ENCODE results near the gene PTTG1IP.

PTTG1IP gene

DNA sequence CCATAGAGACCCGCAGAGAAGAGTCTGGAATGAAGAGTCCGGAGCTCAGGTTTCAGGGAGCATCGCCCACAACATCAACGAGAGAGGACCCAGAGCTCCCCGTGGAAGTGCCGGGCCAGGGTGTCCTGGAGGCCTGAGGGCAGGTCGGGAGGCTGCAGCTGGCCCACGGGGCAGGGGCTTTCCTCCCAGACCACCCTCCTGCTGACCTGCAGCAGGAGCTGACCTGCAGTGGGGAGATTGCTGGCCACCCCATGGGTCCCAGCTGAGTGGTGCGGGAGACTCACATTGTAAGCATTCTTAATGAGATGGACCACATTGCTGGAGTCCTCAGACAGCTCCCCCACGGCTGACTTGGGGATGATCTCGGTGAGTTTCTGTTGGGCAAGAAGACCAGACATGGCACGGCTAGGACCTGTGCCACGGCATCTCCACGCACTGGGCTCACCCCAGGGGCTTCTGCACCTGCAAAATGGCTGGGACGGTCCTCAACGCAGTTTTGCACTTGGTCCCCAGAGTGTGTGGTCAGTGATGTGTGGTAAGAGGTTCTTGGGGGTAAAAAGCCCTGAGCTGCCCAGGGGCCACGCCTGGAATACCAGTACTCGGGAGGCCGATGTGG, 21.3 kb upstream of the PTTG1IP start:
- no peak for FAIRE-seq

DNA sequence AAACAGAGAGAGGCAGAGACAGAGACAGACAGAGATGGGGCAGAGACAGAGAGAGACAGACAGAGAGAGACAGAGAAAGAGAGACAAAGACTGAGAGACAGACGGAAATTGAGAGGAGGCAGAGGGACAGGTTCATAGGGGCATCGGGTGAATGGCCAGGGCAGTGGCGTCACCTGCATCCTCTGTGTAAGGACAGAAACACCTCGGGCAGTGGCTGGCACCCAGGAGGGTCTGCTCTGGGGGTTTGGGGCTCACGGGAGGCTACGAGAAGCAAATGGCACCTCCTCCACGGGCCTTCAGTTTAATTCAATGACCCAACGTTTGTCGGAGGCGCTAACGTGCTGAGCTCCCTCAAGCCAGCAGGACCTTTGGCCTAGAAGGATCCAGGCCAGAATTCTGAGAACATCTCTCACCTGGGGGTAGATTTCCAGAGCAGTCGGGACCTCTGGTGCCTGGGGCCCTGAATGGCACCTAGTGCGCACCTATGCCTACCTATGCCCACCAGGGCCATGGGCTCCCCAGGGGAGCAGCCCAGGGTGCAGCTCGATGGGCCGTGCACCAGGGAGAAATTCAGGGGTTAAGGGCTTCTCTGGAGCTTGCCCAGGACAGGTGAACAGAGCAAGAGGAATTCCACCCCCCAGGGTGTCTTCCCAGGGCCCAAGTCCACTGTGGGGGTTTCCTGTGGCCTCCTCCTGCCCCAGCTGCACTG, 20.6 kb upstream of the PTTG1IP start:
- no peak for FAIRE-seq

DNA sequence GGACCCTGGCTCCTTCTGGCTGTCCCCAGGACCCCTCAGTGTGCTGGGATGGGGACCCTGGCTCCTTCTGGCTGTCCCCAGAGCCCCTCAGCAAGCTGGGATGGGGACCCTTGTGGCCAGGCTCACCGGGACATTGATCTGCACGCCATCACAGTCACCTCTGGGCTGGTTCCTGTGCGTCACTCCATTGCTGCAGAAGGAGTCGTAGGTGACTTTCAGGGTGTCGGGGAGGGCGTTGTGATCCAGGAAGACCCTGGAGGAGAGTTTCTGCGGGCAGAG, 19.7 kb upstream of the PTTG1IP start:
- no peak for FAIRE-seq

DNA sequence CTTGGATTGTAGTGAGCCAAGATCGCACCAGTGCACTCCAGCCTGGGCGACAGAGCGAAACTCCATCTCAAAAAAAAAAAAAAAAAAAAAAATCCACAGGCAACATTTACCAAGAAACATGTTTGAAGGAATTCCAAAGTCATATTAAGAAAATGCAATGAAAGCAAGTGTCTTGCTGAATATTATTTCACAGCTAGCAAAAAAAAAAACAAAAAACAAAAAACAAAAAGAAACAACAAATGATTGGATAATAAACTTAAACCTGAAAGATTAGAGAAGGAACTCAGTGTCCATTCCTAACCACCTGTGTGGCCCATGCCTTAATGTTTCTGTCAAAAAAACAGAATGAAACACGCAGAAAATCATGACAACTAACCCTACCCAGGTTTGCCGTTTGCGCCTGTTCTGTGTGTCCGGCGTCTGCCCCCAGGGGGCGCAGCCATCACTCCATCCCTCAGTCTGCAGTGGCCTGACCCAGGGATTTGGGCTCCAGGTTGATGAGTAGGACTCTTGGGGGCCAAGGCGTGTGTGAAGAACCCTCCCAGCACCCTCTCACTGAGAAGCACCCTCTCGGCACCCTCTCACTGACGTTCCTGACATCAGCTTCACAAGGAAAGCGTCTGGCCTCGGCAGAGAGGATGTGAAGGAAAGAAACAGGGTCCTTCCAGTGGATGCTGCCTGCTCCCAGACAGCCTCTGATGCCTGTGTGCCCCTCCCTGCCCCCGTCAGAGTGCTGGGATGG, 19.2 kb upstream of the PTTG1IP start:
- FAIRE-seq, result no peak

DNA sequence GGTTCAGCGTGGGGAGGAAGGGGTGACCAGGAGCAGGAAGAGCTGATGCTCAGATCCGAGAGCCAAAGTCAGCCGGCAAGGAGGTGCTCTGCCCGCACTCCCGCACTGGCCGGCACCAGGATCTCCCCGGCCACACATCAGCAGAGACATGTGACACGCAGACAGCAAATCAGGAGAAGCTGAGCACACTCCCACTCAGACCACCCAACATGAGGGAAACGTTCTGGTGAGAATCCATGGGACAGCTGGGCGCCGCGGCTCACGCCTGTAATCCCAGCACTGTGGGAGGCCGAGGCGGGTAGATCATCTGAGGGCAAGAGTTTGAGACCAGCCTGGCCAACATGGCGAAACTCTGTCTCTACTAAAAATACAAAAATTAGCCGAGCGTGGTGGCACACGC, 18.6 kb upstream of the PTTG1IP start:
- FAIRE-seq, result no peak

DNA sequence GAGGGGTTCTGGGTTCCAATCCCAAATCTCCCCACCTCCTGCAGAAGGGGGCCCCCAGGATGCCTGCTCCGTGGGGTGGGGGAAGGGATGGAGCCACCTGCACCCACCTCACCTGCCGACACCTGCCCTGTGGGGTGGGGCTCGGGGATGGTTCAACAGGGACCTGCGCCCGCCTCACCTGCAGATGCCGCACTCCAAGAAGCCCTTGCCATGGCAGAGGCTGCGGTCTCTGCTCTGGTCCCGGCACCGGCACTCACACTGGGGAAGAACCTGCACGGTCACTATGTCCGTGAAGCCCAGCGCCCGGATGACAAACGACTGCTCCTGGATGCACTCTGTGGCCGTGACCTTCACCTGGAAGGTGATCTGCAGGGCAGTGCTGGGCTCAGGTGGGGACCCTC, 18.1 kb upstream of the PTTG1IP start:
- no peak for FAIRE-seq

DNA sequence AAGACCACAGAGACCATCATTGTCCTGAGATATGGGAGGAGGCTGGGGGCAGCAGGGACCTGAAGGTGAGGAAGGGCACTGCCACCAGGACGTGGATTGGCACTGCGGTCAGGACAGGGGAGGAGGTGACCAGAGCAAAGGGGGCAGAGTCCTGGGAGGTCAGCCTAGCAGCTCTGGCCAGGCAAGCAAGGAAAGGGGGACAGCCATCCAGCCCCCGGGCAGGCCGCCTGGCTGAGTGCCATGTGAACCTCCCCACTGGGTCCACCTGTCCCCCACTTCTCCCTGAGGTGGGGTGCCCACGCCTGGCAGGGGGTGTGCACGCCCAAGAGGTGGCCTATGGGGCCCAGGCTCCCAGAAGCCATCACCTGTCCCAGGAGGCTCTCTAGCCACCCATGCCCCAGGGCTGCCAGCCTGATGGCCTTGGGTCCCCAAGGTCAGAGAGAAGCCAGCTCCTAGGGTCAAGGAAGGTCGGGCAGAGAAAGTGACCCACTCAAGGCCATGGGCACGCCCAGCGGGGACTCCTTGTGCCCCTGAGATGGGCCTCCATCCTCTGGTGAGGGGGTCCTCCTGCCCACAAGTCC, 17.6 kb upstream of the PTTG1IP start:
- FAIRE-seq, result no peak

DNA sequence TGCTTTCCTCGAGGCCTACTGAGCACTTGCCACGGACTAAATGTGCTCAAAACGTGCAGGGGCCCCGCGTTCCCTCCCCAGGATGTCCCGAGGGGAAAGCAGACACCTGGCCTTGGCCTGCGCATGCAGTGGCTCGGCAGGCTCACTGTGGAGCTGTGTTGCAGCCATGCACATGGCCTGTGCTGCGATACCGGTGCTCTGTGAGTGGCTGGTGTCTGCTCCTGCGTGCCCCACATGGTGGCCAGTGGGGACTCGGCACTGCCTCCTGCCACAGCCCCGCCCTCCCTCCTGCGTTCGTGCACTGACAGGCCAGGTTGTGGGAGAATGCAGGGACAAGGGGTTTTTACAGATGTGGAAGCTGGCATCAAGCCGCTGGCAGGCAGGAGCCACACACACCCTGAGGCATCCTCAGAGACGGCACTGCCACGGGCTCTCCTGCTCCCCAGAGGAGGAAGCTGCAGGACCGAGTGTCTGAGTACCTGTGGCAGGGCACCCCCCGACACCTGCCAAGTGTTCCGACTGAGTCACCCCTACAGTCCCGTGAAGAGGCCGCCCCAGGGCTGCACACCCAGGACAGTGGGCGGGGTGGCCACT, 16.9 kb upstream of the PTTG1IP start:
- FAIRE-seq, result no peak

DNA sequence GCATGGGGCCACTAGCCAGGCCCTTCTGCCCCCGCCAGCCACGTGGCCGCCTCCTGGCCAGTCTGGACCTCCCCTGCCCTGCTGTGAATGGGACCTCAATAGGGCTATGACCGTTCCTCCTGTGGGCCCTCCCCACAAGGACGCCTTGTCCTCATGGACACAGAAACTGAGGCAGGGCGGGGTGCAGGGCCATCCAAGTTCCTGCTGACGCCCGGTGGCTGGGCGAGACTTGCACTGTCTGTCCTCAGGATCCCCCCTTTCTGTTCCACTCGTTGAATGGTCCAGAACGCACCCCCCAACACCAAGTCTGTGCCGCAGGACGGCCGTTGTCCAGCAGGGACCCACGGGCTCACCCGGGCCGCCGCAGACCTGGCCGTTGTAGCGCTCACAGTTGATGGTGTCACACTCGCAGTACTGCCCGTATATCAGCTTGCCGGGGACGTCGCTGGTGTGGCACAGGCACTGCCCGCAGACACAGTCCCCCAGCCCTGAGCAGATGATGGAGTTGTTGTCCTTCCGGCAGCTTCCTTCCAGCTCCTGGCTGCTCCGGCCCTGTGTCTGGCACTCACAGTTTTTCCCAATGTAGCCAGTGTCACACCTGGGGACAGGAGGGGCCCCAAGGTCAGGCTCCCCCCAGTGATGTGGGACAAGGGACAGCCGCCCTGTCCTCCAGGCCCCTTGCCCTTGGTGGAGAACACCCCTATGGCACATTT, 16.3 kb upstream of the PTTG1IP start:
- FAIRE-seq, result no peak

DNA sequence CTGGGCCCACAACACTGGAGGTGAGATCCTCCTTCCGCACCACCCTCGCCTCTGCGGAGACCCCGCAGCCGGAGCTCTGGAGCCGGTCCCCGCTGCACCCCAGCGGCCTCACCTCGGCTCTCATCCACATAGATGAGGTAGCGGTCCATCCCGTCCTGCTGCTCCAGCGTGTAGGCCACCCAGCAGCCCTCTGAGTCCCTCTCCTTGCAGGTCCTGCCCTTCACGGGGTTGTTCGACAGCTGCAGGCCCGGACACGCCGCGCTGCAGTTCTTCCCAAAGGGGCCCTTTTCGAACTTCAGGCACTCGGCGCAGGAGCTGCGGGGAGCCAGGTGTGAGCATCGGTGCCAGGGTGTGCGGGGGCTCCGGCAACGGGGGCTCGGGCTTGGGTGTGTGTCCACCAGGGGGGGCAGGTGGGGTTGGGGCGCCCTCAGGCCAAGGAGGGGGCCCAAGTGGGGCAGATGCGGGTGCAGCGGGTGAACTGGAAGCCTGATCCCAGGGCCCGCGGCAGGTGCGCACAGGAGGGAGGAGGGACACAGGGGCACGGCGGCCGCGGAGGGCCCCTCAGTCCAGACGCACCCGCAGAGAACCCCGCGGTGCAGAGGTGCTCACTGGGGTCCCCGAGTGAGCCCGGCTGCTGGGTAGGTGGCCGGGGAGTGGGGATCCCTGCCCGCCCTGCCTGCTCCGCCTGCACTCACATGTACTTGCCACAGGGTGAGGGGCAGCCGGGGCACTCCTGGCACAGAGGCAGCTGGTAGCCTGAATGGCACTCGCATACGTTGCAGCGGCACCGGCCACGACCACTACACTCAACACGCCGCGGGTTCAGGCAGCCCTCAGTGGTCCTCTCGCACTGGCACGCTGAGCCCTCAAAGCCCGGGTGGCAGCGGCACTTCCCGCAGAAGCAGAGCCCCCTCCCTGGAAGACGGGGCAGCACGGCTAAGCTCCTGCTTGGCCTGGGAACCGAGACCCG, 15.4 kb upstream of the PTTG1IP start:
- no peak for FAIRE-seq

DNA sequence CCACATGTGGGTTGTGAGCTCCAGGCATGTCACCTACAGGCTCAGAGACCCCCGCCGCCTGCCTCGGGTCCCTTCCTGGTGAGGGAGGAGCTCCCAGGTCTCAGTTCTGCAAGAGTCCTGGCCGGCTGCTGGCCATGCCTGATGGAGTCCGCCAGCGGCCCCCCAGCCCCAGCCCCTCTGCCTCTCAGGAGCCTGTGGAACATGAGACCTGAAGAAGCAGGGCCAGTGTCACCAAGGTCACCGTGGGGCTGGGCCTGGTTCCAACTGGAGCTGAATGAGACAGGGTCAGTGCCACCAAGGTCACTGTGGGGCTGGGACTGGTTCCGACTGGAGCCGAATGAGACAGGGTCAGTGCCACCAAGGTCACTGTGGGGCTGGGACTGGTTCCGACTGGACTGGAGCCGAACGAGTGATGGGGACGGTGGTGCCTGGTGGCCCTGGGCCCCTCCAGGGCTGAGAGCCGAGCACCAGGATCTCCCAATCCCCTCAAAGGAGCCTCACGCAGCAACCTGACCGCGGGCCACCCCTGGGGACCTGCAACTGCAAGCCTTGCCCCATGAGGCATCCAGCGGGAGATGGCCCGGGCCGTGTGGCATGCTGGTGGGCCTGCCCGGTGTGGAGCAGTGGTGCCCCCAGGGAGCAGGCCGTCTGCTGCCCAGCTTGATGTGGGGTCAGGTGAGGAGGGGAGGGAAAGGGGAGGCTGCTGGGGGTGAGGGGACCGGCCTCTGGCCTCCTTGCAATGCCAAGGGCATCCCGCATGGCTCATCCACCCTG, 14.5 kb upstream of the PTTG1IP start:
- FAIRE-seq, result no peak

DNA sequence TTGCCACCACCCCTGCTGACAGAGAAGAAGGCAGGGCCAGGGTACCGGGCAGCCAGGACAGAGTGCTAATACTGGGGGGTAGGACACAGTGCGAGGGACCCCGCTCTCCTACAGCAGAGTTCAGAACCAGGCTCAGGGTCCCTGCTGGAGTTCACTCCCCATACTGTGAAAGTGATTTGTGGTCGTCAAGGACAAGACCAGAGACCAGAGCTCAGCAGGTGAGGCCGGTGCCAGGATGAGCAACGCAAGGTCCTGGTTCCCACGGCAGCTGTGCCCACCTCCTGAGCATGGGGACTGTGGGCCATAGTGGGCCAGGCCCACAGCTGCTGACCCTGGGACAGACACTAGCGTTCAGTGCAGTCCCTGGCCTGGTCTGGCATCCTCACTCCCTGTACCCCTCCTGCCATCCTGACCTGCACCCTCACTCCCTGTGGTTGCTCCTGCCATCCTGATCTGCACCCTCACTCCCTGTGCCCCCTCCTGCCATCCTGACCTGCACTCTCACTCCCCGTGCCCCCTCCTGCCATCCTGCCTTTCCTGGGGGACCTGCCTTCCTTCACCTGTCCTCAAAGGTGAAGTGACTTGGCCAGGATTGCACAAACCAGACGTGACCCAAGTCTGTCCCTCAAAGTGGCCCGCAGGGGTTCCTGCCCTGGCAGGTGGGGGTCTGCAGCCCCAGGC, 13.8 kb upstream of the PTTG1IP start:
- no peak for FAIRE-seq

DNA sequence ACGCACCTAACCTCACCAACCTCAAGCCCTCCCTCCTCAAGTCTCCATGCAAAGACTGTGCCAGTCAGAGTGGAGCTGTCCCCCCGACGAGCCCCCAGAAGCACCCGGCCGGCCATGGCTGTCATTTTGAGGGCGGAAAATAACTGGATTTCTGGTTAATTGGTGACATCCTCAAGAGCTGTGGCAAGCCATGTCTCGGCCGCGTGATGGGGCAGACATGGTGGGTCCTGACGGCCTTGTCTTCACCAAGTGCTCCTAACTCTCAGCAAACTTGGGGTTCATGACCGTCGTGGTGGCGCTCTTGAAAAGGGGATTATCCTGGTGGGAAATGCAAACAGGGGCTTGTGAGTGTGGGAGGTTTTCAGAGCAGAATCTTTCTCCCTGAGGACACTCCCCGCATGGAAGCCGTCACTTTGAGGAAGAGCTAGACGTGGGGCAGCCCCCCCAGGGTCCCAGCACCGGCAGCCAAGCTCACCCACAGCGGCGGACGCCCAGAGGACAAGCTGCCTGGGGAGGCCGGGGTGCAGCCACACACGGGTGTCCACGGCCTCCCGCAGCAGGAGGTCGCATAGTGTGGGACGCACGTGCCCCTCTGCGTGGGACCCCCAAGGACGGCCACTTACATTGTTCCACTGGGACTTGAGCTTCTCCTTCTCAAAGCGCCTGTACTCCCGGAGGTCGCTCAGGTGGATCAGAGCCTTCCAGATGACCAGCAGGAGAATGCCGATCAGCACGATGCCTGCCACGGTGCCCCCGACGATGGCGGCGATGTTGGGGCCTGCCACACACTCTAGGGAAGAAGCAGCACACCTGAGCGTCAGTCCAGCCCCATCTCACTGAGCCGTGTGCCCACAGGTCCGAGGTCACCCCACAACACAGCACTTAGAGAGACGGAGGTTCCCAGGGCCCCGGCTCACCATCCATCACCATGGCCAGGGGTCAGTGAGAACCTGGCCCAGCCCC, 12.9 kb upstream of the PTTG1IP start:
- no peak for FAIRE-seq

DNA sequence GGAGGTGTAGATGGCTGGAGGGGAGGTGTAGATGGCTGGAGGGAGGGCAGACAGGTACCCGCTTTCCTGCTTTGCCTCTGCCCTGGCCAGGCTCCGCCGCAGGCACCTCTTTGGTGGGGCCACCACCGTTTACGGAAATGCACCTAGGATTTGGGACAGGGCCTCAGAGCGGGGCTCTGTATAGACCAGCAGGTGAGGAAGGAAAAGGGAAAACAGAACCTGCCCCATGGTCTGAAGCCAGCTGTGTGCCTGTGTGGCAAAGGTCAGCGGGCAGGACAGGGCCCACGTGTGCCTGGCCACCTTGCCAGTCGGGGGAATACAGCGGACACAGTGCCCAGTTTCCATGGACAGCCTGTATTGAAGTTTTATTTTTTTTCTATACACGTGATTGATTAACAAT, 12.1 kb upstream of the PTTG1IP start:
- no peak for FAIRE-seq

DNA sequence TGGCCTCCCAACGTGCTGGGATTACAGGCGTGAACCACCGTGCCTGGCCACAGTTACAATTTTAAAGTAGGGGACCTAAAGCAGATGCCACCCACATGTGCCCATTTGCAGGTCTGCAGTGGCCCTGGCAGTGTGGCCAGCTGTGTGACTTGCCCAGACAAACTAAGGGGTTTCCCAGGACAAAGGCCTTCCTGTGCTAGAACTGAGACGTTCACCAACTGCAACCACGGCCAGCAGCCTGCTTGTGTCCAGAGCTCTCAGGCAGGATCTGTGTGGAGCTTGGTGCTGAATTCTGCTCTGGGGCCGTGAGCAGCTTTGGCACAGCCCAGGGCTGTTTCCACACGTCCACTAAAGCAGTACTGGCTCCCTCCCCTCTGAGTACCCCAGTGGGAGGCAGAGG, 10.6 kb upstream of the PTTG1IP start:
- no peak for FAIRE-seq

DNA sequence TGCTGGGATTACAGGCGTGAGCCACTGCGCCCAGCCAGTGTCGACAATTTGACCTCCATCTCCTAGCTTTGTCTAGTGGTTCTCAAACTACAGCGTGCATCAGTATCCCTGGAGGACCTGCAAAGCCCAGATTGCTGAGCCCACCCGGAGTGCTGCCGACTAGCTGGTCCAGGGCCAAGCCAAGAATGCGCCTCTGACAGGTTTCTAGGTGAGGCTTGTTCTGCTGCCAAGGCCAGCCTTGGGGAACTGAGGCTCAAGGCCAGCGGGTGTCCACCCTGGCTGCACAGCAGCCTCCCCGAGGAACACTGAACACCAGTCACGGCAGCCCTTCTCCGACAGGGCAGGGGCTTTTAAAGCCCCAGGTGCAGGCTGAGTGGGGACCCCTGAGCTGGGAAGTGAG, 9.8 kb upstream of the PTTG1IP start:
- no peak for FAIRE-seq

DNA sequence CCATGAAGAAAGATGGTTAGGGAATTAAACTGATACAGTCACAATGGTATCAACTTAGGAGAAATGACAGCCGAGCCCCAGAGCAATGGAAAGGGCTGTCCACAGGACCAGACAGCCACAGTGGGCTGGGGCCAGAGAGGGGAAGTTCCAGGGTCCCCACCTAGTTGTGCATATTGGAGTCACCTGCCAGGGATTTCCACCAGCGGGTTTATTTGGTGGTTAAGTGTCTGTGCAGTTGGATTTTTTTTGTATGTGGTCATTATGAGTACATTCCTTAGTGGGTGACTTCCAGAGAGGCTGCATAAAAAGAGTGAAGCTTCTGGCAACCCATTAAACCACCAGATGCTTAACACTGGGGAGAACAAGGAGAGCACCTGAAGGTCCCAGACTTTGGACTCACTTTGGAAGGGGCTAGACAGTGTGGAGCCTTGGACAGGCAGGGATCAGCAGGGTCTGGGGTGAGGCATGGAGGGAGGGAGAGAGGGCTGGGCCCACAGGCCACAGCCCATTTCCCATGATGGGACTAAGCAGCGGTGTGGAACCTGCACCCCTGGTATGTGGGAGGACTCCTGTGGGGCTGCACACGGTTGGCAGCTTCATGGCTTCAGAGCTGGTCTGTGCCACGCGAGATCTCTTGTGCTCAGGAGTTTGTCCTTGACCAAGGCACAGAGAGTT, 7.8 kb upstream of the PTTG1IP start:
- FAIRE-seq, result no peak

DNA sequence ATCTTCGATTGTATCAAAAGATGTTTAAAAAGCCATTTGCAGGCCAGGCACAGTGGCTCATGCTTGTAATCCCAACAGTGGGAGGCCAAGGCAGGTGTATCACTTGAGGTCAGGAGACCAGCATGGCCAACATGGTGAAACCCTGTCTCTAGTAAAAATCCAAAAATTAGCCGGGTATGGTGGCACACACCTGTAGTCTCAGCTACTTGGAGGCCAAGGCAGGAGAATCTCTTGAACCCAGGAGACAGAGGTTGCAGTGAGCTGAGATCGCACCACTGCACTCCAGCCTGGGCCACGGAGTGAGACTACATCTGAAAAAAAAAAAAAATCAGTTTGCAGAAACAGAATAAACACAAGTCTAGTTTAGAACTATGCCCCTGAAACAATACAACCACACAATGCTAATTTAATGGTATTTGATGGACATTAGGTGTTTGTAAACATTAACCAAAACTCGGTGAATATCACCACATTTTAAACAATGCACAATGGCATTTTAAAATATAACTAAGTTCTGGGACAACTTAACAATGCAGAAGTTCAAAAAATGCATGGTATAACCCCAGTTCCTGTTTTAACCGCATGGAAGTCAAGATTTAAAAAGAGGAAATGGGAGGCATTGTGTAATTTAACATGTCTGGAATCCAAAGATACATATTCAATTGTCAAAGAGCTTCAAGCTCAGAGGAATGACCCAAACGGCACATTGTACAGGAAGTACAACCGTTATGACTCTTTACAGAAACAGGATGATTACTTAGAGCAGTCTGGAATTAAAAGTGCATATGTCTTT, 7.1 kb upstream of the PTTG1IP start:
- no peak for FAIRE-seq
